GM12878 (cell line): ENCODE results near the gene VSTM4. TPM values are rescaled to one million over a fixed set of nuclear protein-coding genes. Genes with fewer than 3 reads are reported as not detected.

Source experiments
- ATAC-seq: fragments of 200-7000 bp; cut with Tn5 transposase; 3 replicates; pipeline ENCODE4 v1.9.1; 2020; ENCODE audit warnings: mild to moderate bottlenecking, moderate library complexity
- BruUV-seq: library from RNA; stranded (reverse); fragments of 400-500 nt; replicated peaks from 2 replicates; lab custom pipeline; 2021; lab: Mats Ljungman, UMichigan
- CTCF ChIA-PET: fragments of 300-600 bp; sonication (Branson Sonifier 250); formaldehyde crosslinking; extraction: SDS; loops from one replicate; lab custom pipeline; 2021; ENCODE audit warnings: inconsistent platforms; lab: Yijun Ruan, JAX
- POLR2A ChIA-PET: fragments of 350-600 bp; formaldehyde crosslinking; extraction: SDS; loops from one replicate; lab custom pipeline; 2021; ENCODE audit warnings: inconsistent platforms; lab: Charles Lee
- RAD21 ChIA-PET: fragments of 300-600 bp; sonication (Branson Sonifier 250); formaldehyde crosslinking; loops from one replicate; lab custom pipeline; 2023; ENCODE audit warnings: antibody characterized with exemption; ENCODE audit not compliant: unreplicated experiment; lab: Charles Lee
- SMC1A ChIA-PET: fragments of 300-600 bp; sonication (Branson Sonifier 250); formaldehyde crosslinking; loops from one replicate; lab custom pipeline; 2023; ENCODE audit not compliant: unreplicated experiment, uncharacterized antibody; lab: Charles Lee
- DNase-seq: peaks from one replicate; pipeline ENCODE4 v3.0.0-alpha.2; 2011; ENCODE audit warnings: low read depth, low spot score
- FAIRE-seq: peaks from 3 replicates; lab custom pipeline; 2011; peaks lifted over from hg19 to GRCh38; lab: Jason Lieb, UNC
- H2AFZ ChIP-seq: 2 replicates; pipeline ENCODE4 v1.6.0; 2011; ENCODE audit warnings: low read depth, low read length, control low read depth; ENCODE audit not compliant: control insufficient read depth
- H3K27ac ChIP-seq: 2 replicates; pipeline ENCODE4 v1.5.1; 2011; ENCODE audit warnings: control low read depth; ENCODE audit not compliant: control insufficient read depth, insufficient read depth
- H3K27me3 ChIP-seq, 2 experiments: replicated peaks in 1 of 2; 2 replicates each; pipeline versions ENCODE4 v1.6.0 to v1.6.1; 2011; ENCODE audit warnings: low read length in 1 of 2; ENCODE audit not compliant: control insufficient read depth in 2 of 2, insufficient read depth in 2 of 2
- H3K36me3 ChIP-seq, 2 experiments: 2 replicates each; pipeline ENCODE4 v1.5.1; 2011; ENCODE audit warnings: low read length in 1 of 2; ENCODE audit not compliant: control insufficient read depth in 2 of 2, insufficient read depth in 2 of 2
- H3K4me1 ChIP-seq: 2 replicates; pipeline ENCODE4 v1.6.1; 2011; ENCODE audit warnings: mild to moderate bottlenecking, low read length, moderate library complexity, mixed read lengths; ENCODE audit not compliant: control insufficient read depth, insufficient read depth
- H3K4me2 ChIP-seq: 2 replicates; pipeline ENCODE4 v1.6.0; 2011; ENCODE audit warnings: control low read depth; ENCODE audit not compliant: control insufficient read depth, insufficient read depth
- H3K4me3 ChIP-seq: fragments of 200-600 bp; sonication (generic); 2 replicates; pipeline ENCODE4 v1.5.1; 2016
- H3K79me2 ChIP-seq: 2 replicates; pipeline ENCODE4 v1.6.0; 2011; ENCODE audit warnings: low read length; ENCODE audit not compliant: control insufficient read depth, insufficient read depth
- H3K9ac ChIP-seq: 2 replicates; pipeline ENCODE4 v1.8.0; 2011; ENCODE audit warnings: low read length, control low read depth, mixed read lengths; ENCODE audit not compliant: control insufficient read depth, insufficient read depth
- H3K9me3 ChIP-seq: replicated peaks from 3 replicates; pipeline ENCODE4 v1.5.1; 2011; ENCODE audit warnings: mild to moderate bottlenecking, low read length; ENCODE audit not compliant: control insufficient read depth, insufficient read depth
- H4K20me1 ChIP-seq: 2 replicates; pipeline ENCODE4 v1.6.0; 2011; ENCODE audit not compliant: control insufficient read depth, insufficient read depth
- IKZF1 ChIP-seq: fragments of 450-650 bp; conservative IDR thresholded peaks from 2 replicates; pipeline ENCODE4 v1.6.1; 2017; ENCODE audit warnings: antibody characterized with exemption, mild to moderate bottlenecking
- IKZF2 ChIP-seq, 2 experiments: fragments of 450-650 bp; IDR thresholded peaks; 2 replicates each; pipeline ENCODE4 v1.6.1; 2017; ENCODE audit warnings: mild to moderate bottlenecking in 2 of 2, moderate library complexity in 2 of 2
- MTA2 ChIP-seq: fragments of 450-650 bp; IDR thresholded peaks from 2 replicates; pipeline ENCODE4 v1.6.1; 2016; ENCODE audit warnings: low read depth, mild to moderate bottlenecking, moderate library complexity
- NFXL1 ChIP-seq: fragments of 450-650 bp; IDR thresholded peaks from 2 replicates; pipeline ENCODE4 v1.6.1; 2017; ENCODE audit warnings: antibody characterized with exemption, mild to moderate bottlenecking, borderline replicate concordance
- SMARCA5 ChIP-seq: fragments of 450-650 bp; IDR thresholded peaks from 2 replicates; pipeline ENCODE4 v1.6.1; 2017; ENCODE audit warnings: mild to moderate bottlenecking
- WGBS: methylation state at CpG from one replicate; pipeline ENCODE4 v1.1.6; 2016; ENCODE audit warnings: low lambda C conversion rate; ENCODE audit not compliant: insufficient replicate concordance, insufficient coverage; ENCODE audit errors: missing lambda C conversion rate; 5-methylcytosine and 5-hydroxymethylcytosine counted together
- in situ Hi-C: fragments of 300-500 bp; cut with MboI; formaldehyde crosslinking; loops from 9 replicates; pipeline ENCODE4 v1.14.3; 2018; ENCODE audit warnings: mixed read lengths
- intact Hi-C: fragments of 100-400 bp; cut with micrococcal nuclease; formaldehyde crosslinking; loops from one replicate; pipeline ENCODE4 v1.14.2; 2022; ENCODE audit not compliant: unreplicated experiment
- polyA plus RNA-seq, 11 experiments: library from polyadenylated mRNA; depleted of rRNA in 4 of 11; unstranded in 6 of 11; stranded (reverse) in 5 of 11; fragments of >200 nt; fragmentation: Nextera tagmentation in 4 of 11; fragmentation: Illumina TruSeq in 1 of 11; extraction: Ambion mirVana in 4 of 11; extraction: Trizol in 1 of 11; gene quantifications; 1 replicate in 1 of 11; 2 replicates in 10 of 11; pipeline versions ENCODE4 v1.2.1 to v1.2.3, GENCODE V29; 2011 to 2016; ENCODE audit warnings: inconsistent platforms in 2 of 11, missing spikeins in 2 of 11, low read depth in 1 of 11
- total RNA-seq, 4 experiments: library from RNA; depleted of rRNA in 3 of 4; stranded (reverse); fragments of >200 nt in 3 of 4; fragmentation: Illumina TruSeq in 1 of 4; extraction: Trizol in 1 of 4; gene quantifications; 2 replicates each; pipeline versions ENCODE4 v1.2.1 to v1.2.3, GENCODE V29; 2013 to 2021
- TF ChIP-seq, protein P1 (sequence below): fragments of 450-650 bp; formaldehyde crosslinking; IDR thresholded peaks from 2 replicates; pipeline ENCODE4 v1.5.0; 2022; ENCODE audit warnings: mild to moderate bottlenecking, missing genetic modification characterization
- TF ChIP-seq, protein P2 (sequence below): fragments of 150-350 bp; IDR thresholded peaks from 2 replicates; pipeline ENCODE4 v1.6.1; 2016; ENCODE audit warnings: low read depth, low read length

Gene VSTM4
- total and polyA plus RNA-seq, 10 of the 15 experiments (the other 5 are each of a cell fraction or from before 2014, with no cell fraction given), result 0.01 to 0.14 (median 0.02) TPM; not detected in 7

DNA sequence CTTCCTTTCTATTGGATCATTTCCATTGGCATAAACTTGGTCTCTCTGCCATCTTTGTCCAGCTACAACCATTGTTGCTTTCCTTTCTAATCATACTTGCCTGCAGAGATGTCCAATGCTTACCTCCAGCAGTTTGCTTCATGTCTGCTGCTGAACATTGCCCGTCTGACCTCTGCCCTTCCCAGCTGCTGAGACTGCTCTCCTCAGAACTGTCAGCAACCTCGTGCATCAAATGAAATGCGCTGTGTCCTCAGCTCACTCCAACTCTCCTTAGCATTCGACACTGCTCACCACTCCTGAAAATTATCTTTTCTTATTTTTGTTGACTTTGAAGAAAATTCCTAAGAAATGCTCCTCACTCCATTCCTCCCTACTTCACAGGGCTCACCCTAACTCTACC, 13.5 kb upstream of the VSTM4 start (continued):
- TF ChIP-seq, protein P1, sequence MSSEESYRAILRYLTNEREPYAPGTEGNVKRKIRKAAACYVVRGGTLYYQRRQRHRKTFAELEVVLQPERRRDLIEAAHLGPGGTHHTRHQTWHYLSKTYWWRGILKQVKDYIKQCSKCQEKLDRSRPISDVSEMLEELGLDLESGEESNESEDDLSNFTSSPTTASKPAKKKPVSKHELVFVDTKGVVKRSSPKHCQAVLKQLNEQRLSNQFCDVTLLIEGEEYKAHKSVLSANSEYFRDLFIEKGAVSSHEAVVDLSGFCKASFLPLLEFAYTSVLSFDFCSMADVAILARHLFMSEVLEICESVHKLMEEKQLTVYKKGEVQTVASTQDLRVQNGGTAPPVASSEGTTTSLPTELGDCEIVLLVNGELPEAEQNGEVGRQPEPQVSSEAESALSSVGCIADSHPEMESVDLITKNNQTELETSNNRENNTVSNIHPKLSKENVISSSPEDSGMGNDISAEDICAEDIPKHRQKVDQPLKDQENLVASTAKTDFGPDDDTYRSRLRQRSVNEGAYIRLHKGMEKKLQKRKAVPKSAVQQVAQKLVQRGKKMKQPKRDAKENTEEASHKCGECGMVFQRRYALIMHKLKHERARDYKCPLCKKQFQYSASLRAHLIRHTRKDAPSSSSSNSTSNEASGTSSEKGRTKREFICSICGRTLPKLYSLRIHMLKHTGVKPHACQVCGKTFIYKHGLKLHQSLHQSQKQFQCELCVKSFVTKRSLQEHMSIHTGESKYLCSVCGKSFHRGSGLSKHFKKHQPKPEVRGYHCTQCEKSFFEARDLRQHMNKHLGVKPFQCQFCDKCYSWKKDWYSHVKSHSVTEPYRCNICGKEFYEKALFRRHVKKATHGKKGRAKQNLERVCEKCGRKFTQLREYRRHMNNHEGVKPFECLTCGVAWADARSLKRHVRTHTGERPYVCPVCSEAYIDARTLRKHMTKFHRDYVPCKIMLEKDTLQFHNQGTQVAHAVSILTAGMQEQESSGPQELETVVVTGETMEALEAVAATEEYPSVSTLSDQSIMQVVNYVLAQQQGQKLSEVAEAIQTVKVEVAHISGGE, result no peak
- no peak for TF ChIP-seq NFXL1

DNA sequence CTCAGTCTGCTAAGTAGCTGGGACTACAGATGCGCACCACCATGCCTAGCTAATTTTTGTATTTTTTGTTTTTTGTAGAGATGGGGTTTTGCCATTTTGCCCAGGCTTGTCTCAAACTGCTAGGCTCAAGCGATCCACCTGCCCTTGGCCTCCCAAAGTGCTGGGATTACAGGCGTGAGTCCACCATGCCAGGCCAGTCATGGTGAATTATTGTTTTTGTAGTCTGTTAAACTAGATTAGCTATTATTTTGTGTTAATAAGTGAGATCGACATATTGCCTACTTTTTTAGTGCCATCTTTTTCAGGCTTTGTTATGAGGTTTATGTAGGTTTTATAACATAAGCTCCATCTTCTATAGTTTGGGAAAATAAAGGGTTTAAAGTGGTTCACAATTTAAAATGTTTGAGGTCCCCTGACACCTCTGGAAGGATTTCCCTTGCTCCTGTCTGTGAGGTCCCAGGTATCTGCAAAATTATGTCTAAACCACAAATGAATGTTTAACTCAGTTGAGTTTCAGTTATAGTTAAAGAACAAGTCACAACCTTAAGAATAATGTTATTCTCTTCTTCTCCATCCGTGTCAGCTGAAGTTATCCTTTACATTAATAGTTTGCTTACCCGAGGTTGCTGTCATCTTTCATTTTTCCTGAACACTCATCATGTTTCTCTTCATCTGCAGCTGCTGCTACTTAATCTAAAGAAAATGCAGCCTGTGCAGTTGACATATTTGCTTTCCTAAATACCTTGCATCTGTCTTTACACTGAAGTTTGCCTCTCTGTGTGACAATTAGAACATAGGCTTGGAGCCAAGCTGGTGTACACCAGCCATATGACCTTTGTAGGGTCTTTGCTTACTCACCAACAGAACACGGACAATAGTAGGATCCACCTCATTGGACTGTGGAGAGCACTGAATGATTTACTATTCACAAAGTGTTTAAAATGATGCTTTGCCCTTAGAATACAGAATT, 8.9 kb upstream of the VSTM4 start:
- ChIA-PET CTCF (interaction anchor here (1.0 to 1.2 kb wide), 2 partner anchors 11 to 21 kb away, joined by 3 read pairs; no protein-coding TSS in a partner anchor), SMC1A (interaction anchor here (0.9 to 1.6 kb wide), 7 partner anchors 11 to 116 kb away, joined by 3 to 4 read pairs (median 3); no protein-coding TSS in a partner anchor), RAD21 (interaction anchor here (1.2 to 1.4 kb wide), 2 partner anchors 11 to 21 kb away, joined by 3 to 4 read pairs; no protein-coding TSS in a partner anchor), POLR2A (no interaction called here)
- ATAC-seq (peak; percentile 55), FAIRE-seq (no peak), DNase-seq (no peak)
- no peaks in the 10 kb centered on the region for H3K9me3 ChIP-seq
- no peak overlapping the region for H3K4me3 ChIP-seq
- H3K79me2 ChIP-seq, result no peaks in the 10 kb centered on the region
- no peak overlapping the region for H3K4me2 ChIP-seq
- intact Hi-C loops (no loop called here), in situ Hi-C loops (no loop called here)
- peak; percentile 48; the same call in 1 of the 2 replicates for TF ChIP-seq IKZF1
- TF ChIP-seq IKZF2 (IDR thresholded peaks at IDR 0.05), result peak in 1 of 2 experiments; percentile 41; a peak in 2 of 4 replicates
- 0 out of 2 replicates have a peak, but pooled peaks have one; percentile 31 for TF ChIP-seq MTA2
- TF ChIP-seq, protein P2, sequence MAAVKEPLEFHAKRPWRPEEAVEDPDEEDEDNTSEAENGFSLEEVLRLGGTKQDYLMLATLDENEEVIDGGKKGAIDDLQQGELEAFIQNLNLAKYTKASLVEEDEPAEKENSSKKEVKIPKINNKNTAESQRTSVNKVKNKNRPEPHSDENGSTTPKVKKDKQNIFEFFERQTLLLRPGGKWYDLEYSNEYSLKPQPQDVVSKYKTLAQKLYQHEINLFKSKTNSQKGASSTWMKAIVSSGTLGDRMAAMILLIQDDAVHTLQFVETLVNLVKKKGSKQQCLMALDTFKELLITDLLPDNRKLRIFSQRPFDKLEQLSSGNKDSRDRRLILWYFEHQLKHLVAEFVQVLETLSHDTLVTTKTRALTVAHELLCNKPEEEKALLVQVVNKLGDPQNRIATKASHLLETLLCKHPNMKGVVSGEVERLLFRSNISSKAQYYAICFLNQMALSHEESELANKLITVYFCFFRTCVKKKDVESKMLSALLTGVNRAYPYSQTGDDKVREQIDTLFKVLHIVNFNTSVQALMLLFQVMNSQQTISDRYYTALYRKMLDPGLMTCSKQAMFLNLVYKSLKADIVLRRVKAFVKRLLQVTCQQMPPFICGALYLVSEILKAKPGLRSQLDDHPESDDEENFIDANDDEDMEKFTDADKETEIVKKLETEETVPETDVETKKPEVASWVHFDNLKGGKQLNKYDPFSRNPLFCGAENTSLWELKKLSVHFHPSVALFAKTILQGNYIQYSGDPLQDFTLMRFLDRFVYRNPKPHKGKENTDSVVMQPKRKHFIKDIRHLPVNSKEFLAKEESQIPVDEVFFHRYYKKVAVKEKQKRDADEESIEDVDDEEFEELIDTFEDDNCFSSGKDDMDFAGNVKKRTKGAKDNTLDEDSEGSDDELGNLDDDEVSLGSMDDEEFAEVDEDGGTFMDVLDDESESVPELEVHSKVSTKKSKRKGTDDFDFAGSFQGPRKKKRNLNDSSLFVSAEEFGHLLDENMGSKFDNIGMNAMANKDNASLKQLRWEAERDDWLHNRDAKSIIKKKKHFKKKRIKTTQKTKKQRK, result no peak
- no peak for TF ChIP-seq SMARCA5
- H3K27ac ChIP-seq, result no peak overlapping the region
- H3K4me1 ChIP-seq, result no peaks in the 10 kb centered on the region
- no peak overlapping the region for H2AFZ ChIP-seq
- no peaks in the 10 kb centered on the region for H4K20me1 ChIP-seq
- 57% methylated on average over 7 of the region's 7 CpGs for WGBS
- no peak overlapping the region for H3K9ac ChIP-seq
- no peaks in the 10 kb centered on the region for H3K36me3 ChIP-seq
- H3K27me3 ChIP-seq, result no peaks in the 10 kb centered on the region
- no TSS peak for BruUV-seq
